ENCODE data around the gene UBXN2A.

The UBXN2A gene

DNA sequence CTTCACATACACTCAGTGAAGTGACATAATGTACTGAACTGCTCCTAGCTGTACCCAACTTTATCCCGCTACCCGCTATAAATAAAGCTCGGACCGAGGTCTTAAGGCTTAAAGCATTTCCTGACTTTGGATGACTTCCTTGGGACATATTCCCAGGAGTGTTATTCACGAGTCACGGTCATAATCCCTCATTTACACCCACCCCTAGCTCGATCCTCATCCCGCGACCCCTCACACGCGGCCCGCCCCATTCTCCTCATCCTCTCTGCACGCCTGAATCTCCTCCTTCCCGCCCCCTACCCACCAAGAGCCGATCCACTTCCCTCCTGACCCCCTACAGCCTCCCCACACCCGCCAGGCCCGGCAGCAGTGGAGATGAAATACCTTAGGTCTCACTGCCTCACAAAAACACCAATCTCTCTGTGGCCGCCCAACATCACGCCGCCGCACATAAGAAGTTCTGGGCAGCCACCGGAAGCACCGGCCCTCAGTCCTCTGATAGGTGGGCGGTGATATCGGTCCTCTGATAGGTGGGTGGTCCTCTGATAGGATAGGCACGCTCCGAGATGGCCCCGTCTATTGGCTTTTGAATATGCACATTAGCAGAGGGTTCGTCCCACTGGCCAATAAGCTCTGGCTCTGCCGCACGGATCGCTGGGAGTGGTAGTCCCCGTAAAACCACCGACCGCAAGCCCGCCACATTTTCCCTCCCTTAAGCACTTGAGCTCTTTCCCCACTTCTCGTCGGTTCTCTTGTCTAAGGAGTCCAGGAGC lies 106.9 kb downstream of the UBXN2A start, which contains the start of gene WDCP (continued):
- TF ChIP-seq, protein P1, sequence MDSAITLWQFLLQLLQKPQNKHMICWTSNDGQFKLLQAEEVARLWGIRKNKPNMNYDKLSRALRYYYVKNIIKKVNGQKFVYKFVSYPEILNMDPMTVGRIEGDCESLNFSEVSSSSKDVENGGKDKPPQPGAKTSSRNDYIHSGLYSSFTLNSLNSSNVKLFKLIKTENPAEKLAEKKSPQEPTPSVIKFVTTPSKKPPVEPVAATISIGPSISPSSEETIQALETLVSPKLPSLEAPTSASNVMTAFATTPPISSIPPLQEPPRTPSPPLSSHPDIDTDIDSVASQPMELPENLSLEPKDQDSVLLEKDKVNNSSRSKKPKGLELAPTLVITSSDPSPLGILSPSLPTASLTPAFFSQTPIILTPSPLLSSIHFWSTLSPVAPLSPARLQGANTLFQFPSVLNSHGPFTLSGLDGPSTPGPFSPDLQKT (IDR thresholded peaks at IDR 0.05; ENCODE audit: borderline replicate concordance, low read depth, low read length), result peak; percentile 51; the same call in 1 of the 2 replicates
- TF ChIP-seq ZFP37 (tag by site-specific recombination; IDR thresholded peaks at IDR 0.05), result peak; percentile 59; the same call in 1 of the 2 replicates
- 0 out of 2 replicates have a peak, but pooled peaks have one; percentile 73 for TF ChIP-seq REPIN1 (tag by site-specific recombination; IDR thresholded peaks at IDR 0.05; ENCODE audit: low read depth)
- TF ChIP-seq, protein P2, sequence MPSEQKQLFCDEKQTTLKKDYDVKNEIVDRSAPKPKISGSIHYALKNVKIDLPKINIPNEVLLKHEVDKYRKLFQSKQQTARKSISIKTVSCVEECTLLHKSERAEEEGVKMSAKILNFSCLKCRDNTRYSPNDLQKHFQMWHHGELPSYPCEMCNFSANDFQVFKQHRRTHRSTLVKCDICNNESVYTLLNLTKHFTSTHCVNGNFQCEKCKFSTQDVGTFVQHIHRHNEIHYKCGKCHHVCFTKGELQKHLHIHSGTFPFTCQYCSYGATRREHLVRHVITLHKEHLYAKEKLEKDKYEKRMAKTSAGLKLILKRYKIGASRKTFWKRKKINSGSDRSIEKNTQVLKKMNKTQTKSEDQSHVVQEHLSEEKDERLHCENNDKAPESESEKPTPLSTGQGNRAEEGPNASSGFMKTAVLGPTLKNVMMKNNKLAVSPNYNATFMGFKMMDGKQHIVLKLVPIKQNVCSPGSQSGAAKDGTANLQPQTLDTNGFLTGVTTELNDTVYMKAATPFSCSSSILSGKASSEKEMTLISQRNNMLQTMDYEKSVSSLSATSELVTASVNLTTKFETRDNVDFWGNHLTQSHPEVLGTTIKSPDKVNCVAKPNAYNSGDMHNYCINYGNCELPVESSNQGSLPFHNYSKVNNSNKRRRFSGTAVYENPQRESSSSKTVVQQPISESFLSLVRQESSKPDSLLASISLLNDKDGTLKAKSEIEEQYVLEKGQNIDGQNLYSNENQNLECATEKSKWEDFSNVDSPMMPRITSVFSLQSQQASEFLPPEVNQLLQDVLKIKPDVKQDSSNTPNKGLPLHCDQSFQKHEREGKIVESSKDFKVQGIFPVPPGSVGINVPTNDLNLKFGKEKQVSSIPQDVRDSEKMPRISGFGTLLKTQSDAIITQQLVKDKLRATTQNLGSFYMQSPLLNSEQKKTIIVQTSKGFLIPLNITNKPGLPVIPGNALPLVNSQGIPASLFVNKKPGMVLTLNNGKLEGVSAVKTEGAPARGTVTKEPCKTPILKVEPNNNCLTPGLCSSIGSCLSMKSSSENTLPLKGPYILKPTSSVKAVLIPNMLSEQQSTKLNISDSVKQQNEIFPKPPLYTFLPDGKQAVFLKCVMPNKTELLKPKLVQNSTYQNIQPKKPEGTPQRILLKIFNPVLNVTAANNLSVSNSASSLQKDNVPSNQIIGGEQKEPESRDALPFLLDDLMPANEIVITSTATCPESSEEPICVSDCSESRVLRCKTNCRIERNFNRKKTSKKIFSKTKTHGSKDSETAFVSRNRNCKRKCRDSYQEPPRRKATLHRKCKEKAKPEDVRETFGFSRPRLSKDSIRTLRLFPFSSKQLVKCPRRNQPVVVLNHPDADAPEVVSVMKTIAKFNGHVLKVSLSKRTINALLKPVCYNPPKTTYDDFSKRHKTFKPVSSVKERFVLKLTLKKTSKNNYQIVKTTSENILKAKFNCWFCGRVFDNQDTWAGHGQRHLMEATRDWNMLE (tag by site-specific recombination; conservative IDR thresholded peaks at IDR 0.05; ENCODE audit: low read depth), result no peak
- no peak for TF ChIP-seq ZNF658 (tag by site-specific recombination; IDR thresholded peaks at IDR 0.05)
- no peak for TF ChIP-seq KLF1 (tag by site-specific recombination; IDR thresholded peaks at IDR 0.05)
- TF ChIP-seq ZBTB48 (tag by site-specific recombination; IDR thresholded peaks at IDR 0.05), result peak; percentile 73
- TF ChIP-seq, protein P3, sequence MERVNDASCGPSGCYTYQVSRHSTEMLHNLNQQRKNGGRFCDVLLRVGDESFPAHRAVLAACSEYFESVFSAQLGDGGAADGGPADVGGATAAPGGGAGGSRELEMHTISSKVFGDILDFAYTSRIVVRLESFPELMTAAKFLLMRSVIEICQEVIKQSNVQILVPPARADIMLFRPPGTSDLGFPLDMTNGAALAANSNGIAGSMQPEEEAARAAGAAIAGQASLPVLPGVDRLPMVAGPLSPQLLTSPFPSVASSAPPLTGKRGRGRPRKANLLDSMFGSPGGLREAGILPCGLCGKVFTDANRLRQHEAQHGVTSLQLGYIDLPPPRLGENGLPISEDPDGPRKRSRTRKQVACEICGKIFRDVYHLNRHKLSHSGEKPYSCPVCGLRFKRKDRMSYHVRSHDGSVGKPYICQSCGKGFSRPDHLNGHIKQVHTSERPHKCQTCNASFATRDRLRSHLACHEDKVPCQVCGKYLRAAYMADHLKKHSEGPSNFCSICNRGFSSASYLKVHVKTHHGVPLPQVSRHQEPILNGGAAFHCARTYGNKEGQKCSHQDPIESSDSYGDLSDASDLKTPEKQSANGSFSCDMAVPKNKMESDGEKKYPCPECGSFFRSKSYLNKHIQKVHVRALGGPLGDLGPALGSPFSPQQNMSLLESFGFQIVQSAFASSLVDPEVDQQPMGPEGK (tag by site-specific recombination; IDR thresholded peaks at IDR 0.05), result peak; percentile 86
- peak; percentile 55 for TF ChIP-seq EGR2 (tag by site-specific recombination; IDR thresholded peaks at IDR 0.05; ENCODE audit: low read depth)
- no peak for TF ChIP-seq ZNF350 (tag by site-specific recombination; IDR thresholded peaks at IDR 0.05)
- no peak for TF ChIP-seq ZNF140 (tag by site-specific recombination; IDR thresholded peaks at IDR 0.05)
- peak; percentile 93 for TF ChIP-seq SP2 (tag by site-specific recombination; IDR thresholded peaks at IDR 0.05)
- TF ChIP-seq ZNF37A (tag by site-specific recombination; IDR thresholded peaks at IDR 0.05), result no peak
- TF ChIP-seq, protein P4, sequence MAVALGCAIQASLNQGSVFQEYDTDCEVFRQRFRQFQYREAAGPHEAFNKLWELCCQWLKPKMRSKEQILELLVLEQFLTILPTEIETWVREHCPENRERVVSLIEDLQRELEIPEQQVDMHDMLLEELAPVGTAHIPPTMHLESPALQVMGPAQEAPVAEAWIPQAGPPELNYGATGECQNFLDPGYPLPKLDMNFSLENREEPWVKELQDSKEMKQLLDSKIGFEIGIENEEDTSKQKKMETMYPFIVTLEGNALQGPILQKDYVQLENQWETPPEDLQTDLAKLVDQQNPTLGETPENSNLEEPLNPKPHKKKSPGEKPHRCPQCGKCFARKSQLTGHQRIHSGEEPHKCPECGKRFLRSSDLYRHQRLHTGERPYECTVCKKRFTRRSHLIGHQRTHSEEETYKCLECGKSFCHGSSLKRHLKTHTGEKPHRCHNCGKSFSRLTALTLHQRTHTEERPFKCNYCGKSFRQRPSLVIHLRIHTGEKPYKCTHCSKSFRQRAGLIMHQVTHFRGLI (tag by site-specific recombination; IDR thresholded peaks at IDR 0.05), result peak; percentile 80
- TF ChIP-seq ZNF629 (tag by site-specific recombination; IDR thresholded peaks at IDR 0.05), result no peak
- TF ChIP-seq, protein P5, sequence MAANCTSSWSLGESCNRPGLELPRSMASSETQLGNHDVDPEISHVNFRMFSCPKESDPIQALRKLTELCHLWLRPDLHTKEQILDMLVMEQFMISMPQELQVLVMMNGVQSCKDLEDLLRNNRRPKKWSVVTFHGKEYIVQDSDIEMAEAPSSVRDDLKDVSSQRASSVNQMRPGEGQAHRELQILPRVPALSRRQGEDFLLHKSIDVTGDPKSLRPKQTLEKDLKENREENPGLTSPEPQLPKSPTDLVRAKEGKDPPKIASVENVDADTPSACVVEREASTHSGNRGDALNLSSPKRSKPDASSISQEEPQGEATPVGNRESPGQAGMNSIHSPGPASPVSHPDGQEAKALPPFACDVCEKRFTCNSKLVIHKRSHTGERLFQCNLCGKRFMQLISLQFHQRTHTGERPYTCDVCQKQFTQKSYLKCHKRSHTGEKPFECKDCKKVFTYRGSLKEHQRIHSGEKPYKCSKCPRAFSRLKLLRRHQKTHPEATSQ (tag by site-specific recombination; IDR thresholded peaks at IDR 0.05), result 0 out of 2 replicates have a peak, but pooled peaks have one; percentile 31
- 0 out of 2 replicates have a peak, but pooled peaks have one; percentile 32 for TF ChIP-seq ZBTB7A (tag by site-specific recombination; IDR thresholded peaks at IDR 0.05; ENCODE audit: low read depth)
- 0 out of 2 replicates have a peak, but pooled peaks have one; percentile 15 for TF ChIP-seq KLF10 (tag by site-specific recombination; IDR thresholded peaks at IDR 0.05)
- TF ChIP-seq GLIS2 (tag by site-specific recombination; IDR thresholded peaks at IDR 0.05), result peak; percentile 62; the same call in 1 of the 2 replicates
- no peak for TF ChIP-seq ZNF112 (tag by site-specific recombination; IDR thresholded peaks at IDR 0.05)
- TF ChIP-seq ZNF2 (tag by site-specific recombination; IDR thresholded peaks at IDR 0.05), result peak; percentile 44; the same call in 1 of the 2 replicates
- peak; percentile 81 for TF ChIP-seq ZNF76 (tag by site-specific recombination; IDR thresholded peaks at IDR 0.05; ENCODE audit: borderline replicate concordance, low read depth)
- TF ChIP-seq ZNF776 (tag by site-specific recombination; IDR thresholded peaks at IDR 0.05; ENCODE audit: borderline replicate concordance), result no peak
- TF ChIP-seq, protein P6, sequence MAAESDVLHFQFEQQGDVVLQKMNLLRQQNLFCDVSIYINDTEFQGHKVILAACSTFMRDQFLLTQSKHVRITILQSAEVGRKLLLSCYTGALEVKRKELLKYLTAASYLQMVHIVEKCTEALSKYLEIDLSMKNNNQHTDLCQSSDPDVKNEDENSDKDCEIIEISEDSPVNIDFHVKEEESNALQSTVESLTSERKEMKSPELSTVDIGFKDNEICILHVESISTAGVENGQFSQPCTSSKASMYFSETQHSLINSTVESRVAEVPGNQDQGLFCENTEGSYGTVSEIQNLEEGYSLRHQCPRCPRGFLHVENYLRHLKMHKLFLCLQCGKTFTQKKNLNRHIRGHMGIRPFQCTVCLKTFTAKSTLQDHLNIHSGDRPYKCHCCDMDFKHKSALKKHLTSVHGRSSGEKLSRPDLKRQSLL (tag by site-specific recombination; IDR thresholded peaks at IDR 0.05), result no peak
- no peak for TF ChIP-seq BCL11A (tag by site-specific recombination; IDR thresholded peaks at IDR 0.05; ENCODE audit: low read depth)
- TF ChIP-seq ZNF626 (tag by site-specific recombination; IDR thresholded peaks at IDR 0.05), result no peak
- TF ChIP-seq ZNF132 (tag by site-specific recombination; IDR thresholded peaks at IDR 0.05; ENCODE audit: borderline replicate concordance), result no peak

Measured in HEK293 (cell line).